VCaP (cell line): ENCODE measurements around the gene MBD3L1.

ENCODE experiments used
- H3K27ac ChIP-seq: fragments of 450-650 bp; 2 replicates; pipeline ENCODE4 v1.5.1; 2017
- CTCF ChIP-seq: fragments of 450-650 bp; conservative IDR thresholded peaks from 2 replicates; pipeline ENCODE4 v1.5.1; 2017; ENCODE audit warnings: mild to moderate bottlenecking, moderate library complexity

The MBD3L1 gene

GRCh38 chr19:8821748-8822241, 10.4 kb upstream of the MBD3L1 start:
- no peak for TF ChIP-seq CTCF
- H3K27ac ChIP-seq = no peak overlapping the region

- no peak for TF ChIP-seq CTCF
- H3K27ac ChIP-seq = no peak overlapping the region
These were observed 5.8 kb upstream of the MBD3L1 start for GRCh38 chr19:8826371-8826770.

- H3K27ac ChIP-seq = no peak overlapping the region
- no peak for TF ChIP-seq CTCF
These were observed 4.9 kb upstream of the MBD3L1 start for GRCh38 chr19:8827277-8827676.

- no peak for TF ChIP-seq CTCF
- peak overlapping the region; percentile 81 for H3K27ac ChIP-seq
These were observed 804 bp upstream of the MBD3L1 start for GRCh38 chr19:8831373-8831772.

GRCh38 chr19:8831832-8832131, 395 bp upstream of the MBD3L1 start:
- no peak for TF ChIP-seq CTCF
- peak overlapping the region; percentile 81 for H3K27ac ChIP-seq

GRCh38 chr19:8835446-8835845, 3.3 kb downstream of the MBD3L1 start:
- TF ChIP-seq CTCF = no peak
- no peak overlapping the region for H3K27ac ChIP-seq

- TF ChIP-seq CTCF = no peak
These were observed 3.7 kb downstream of the MBD3L1 start for GRCh38 chr19:8835877-8836276.

GRCh38 chr19:8840708-8841107, 8.5 kb downstream of the MBD3L1 start:
- TF ChIP-seq CTCF = no peak
- H3K27ac ChIP-seq = no peak overlapping the region

More at GRCh38 chr19:8835877-8836276, 3.7 kb downstream of the MBD3L1 start:
- no peak overlapping the region for H3K27ac ChIP-seq
